ENCODE measurements around the gene PDE4B. TPM values are rescaled to one million over a fixed set of nuclear protein-coding genes. Genes with fewer than 3 reads are reported as not detected.

The PDE4B gene
- polyA plus RNA-seq, 2 of the 4 experiments (the other 2 are of a cell fraction) = 20.2 to 56.8 TPM

DNA sequence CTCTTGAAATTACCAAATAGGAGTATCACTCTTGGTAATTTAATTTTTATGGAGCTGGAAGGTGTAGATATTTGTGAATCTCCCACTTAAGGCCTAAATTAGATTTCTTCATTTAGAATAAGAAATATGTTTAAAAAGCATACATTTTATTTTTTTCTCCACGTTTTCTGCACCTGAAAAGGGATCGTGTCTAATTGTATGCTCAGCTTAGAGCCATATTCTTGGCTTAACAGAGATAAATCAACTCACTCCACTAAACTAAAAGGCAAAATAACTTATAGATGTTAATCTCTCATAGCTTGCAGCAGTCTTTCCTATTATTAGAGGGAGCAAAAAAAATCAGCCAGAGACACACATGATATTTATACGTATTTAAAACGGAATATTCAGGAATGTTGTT is 404.4 kb downstream of the PDE4B start:
- CTCF ChIA-PET = no interaction called here
- no peak overlapping the region for H3K4me3 ChIP-seq
- FAIRE-seq (no peak), DNase-seq (ENCODE audit: low read depth in 1 of 2, low spot score in 1 of 2) (no peak), ATAC-seq (no peak)
- TF ChIP-seq EP300 (IDR thresholded peaks at IDR 0.05) (no peak), HOXB5 (CRISPR knock-in tag; IDR thresholded peaks at IDR 0.05) (no peak), POLR2A (IDR thresholded peaks at IDR 0.05; ENCODE audit: low read length) (no peak), E2F6 (IDR thresholded peaks at IDR 0.05; ENCODE audit: borderline replicate concordance, low read depth) (no peak), RAD21 (conservative IDR thresholded peaks at IDR 0.05 in 1 of 2, IDR thresholded peaks at IDR 0.05 in 1 of 2) (no peak), NPAS2 (CRISPR knock-in tag; IDR thresholded peaks at IDR 0.05; ENCODE audit: borderline replicate concordance) (no peak), JUNB (IDR thresholded peaks at IDR 0.05) (no peak), PBX3 (IDR thresholded peaks at IDR 0.05) (no peak), SMC3 (IDR thresholded peaks at IDR 0.05) (no peak), RCOR1 (IDR thresholded peaks at IDR 0.05; ENCODE audit: low read depth, low read length) (no peak), KDM1A (IDR thresholded peaks at IDR 0.05; ENCODE audit: low read depth) (no peak), MAX (IDR thresholded peaks at IDR 0.05) (no peak), CBX2 (IDR thresholded peaks at IDR 0.05; ENCODE audit: borderline replicate concordance, low read depth) (no peak)
- TF ChIP-seq, protein P1, sequence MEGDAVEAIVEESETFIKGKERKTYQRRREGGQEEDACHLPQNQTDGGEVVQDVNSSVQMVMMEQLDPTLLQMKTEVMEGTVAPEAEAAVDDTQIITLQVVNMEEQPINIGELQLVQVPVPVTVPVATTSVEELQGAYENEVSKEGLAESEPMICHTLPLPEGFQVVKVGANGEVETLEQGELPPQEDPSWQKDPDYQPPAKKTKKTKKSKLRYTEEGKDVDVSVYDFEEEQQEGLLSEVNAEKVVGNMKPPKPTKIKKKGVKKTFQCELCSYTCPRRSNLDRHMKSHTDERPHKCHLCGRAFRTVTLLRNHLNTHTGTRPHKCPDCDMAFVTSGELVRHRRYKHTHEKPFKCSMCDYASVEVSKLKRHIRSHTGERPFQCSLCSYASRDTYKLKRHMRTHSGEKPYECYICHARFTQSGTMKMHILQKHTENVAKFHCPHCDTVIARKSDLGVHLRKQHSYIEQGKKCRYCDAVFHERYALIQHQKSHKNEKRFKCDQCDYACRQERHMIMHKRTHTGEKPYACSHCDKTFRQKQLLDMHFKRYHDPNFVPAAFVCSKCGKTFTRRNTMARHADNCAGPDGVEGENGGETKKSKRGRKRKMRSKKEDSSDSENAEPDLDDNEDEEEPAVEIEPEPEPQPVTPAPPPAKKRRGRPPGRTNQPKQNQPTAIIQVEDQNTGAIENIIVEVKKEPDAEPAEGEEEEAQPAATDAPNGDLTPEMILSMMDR (IDR thresholded peaks at IDR 0.05) = no peak
- 82% methylated on average over 4 of the region's 4 CpGs for WGBS (ENCODE audit: missing lambda C conversion rate)
- H3K9me3 ChIP-seq = no peaks in the 10 kb centered on the region
- no peak overlapping the region for H3K27ac ChIP-seq
- POLR2A ChIA-PET = no interaction called here
- no peak overlapping the region for H3K4me2 ChIP-seq
- peaks cover 25% of the 10 kb centered on the region; the same call in 2 of the 3 replicates for H3K4me1 ChIP-seq

DNA sequence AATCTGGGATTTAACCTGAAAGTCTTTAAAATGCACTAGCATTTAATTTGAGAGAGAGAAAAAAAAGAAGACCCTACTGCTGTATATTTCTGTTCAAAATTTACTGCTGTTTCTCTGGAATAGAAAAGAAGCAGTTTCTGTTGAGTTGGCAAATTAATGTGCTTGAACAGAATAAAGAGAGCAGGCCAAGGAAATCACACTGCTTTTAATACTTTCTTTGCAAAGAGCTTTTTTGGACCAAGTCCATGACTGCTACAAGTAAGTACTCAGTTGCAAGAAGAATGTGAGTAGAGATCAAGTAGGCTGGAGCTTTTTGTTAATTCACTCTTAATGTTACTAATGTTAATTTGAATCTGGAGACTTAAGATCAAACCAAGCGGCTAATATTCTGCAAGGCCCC is 405.1 kb downstream of the PDE4B start:
- Histone ChIP-seq H3K4me2 (peak overlapping the region; percentile 32; the same call in 1 of the 3 replicates), H3K27ac (peak overlapping the region in 1 of 2 experiments; percentile 48; a peak in 3 of 6 replicates), H3K4me1 (peaks cover 25% of the 10 kb centered on the region; the same call in 2 of the 3 replicates), H3K9me3 (no peaks in the 10 kb centered on the region), H3K4me3 (no peak overlapping the region)
- WGBS (ENCODE audit: missing lambda C conversion rate) = 89% methylated on average over 1 of the region's 1 CpG
- TF ChIP-seq MAFK (IDR thresholded peaks at IDR 0.05; ENCODE audit: partially characterized antibody) (peak; percentile 54), MAZ (IDR thresholded peaks at IDR 0.05; ENCODE audit: borderline replicate concordance, low read depth, low read length) (no peak), BCL3 (IDR thresholded peaks at IDR 0.05) (no peak), FOXS1 (CRISPR knock-in tag; IDR thresholded peaks at IDR 0.05) (no peak), CHD2 (IDR thresholded peaks at IDR 0.05; ENCODE audit: low read length, partially characterized antibody) (no peak)
- ATAC-seq (no peak), DNase-seq (ENCODE audit: low read depth in 1 of 2, low spot score in 1 of 2) (no peak), FAIRE-seq (no peak)
- CTCF ChIA-PET = no interaction called here
- POLR2A ChIA-PET = no interaction called here

- ChIA-PET CTCF (no interaction called here), POLR2A (no interaction called here)
- 18% methylated on average over 2 of the region's 2 CpGs for WGBS (ENCODE audit: missing lambda C conversion rate)
- FAIRE-seq = no peak
- peak; percentile 34 to 83; a peak in 3 of 6 replicates for ATAC-seq
- H3K4me1 ChIP-seq = peaks cover 61% of the 10 kb centered on the region
- peak overlapping the region; percentile 58 for H3K4me2 ChIP-seq
- H3K27ac ChIP-seq = peak overlapping the region; percentile 67 to 71
- no peak overlapping the region for H3K4me3 ChIP-seq
- no peaks in the 10 kb centered on the region for H3K9me3 ChIP-seq
- DNase-seq (ENCODE audit: low read depth in 1 of 2, low spot score in 1 of 2) = peak in 1 of 2 experiments; percentile 62
- TF ChIP-seq ATOH8 (CRISPR knock-in tag; IDR thresholded peaks at IDR 0.05; ENCODE audit: low read depth) = no peak
- TF ChIP-seq SMC3 (IDR thresholded peaks at IDR 0.05) = no peak
- TF ChIP-seq CHD4 (IDR thresholded peaks at IDR 0.05; ENCODE audit: borderline replicate concordance) = no peak
- TF ChIP-seq CBX2 (IDR thresholded peaks at IDR 0.05; ENCODE audit: borderline replicate concordance, low read depth) = no peak
- no peak for TF ChIP-seq POLR2A (IDR thresholded peaks at IDR 0.05; ENCODE audit: low read length)
- TF ChIP-seq MAX (IDR thresholded peaks at IDR 0.05) = no peak
- TF ChIP-seq RNF2 (IDR thresholded peaks at IDR 0.05; ENCODE audit: borderline replicate concordance, low read depth) = no peak
- TF ChIP-seq, protein P1 (IDR thresholded peaks at IDR 0.05) = no peak
- TF ChIP-seq, protein P2, sequence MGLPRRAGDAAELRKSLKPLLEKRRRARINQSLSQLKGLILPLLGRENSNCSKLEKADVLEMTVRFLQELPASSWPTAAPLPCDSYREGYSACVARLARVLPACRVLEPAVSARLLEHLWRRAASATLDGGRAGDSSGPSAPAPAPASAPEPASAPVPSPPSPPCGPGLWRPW (IDR thresholded peaks at IDR 0.05) = no peak
- TF ChIP-seq EP300 (IDR thresholded peaks at IDR 0.05) = peak in 1 of 2 experiments; percentile 27; a peak in 1 of 5 replicates
Observed at GRCh38 chr1:66206563-66207144, 414.0 kb downstream of the PDE4B start.

Measured in A549 (cell line).